Measurements from ENCODE around the gene EFCAB5.

Gene EFCAB5

DNA sequence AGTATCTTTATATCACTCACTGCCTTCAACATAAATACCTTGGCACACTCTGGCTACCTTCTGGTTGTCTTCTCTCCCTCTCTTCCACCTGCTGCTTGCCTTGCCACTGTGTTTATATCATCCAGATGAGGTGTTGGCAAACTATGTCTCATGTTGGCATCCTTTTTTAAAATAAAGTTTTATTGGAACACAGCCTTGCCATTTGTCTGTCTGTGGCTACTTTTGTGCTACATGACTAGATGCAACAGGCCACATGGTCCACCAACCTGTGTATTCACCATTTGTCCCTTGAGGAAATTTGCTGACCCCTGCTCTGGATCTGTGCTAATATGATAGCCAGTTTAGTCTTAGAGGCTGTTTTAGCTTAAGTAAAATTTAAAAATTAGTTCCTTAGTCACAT lies 212.0 kb downstream of the EFCAB5 start:
- no peak for DNase-seq

DNA sequence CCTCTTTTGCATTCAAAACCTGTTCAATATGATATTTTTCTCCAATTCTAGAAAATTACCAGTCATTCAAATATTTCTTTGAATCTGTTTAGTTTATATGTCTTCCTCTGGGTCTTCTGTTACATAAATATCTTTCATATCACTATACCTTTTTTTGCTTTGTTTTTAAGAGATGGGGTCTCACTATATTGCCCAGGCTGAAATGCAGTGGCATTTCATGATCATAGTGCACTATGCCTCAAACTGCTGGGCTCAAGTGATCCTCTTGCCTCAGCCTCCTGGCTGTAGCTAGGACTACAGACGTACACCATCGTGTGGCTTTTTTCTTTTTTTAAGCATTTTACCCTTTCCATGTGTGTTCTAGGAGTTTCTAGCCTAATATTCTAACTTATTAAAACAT lies 214.0 kb downstream of the EFCAB5 start:
- no peak for DNase-seq
